KOPT-K1 (cell line): Measurements from ENCODE around the gene KCNH1.
"Not testable (repeated sequence)": the region's sequence is repeated elsewhere in the genome, so short reads cannot be mapped to it uniquely, and the experiment has no call there.

Experiments
- H3K27ac ChIP-seq: fragments of 200-600 bp; sonication (generic); 2 replicates; pipeline ENCODE4 v1.5.1; 2016; ENCODE audit warnings: antibody characterized with exemption, mild to moderate bottlenecking, low read depth, low read length; ENCODE audit not compliant: poor library complexity, severe bottlenecking
- H3K36me3 ChIP-seq: fragments of 200-600 bp; sonication (generic); 2 replicates; pipeline ENCODE4 v1.5.1; 2017; ENCODE audit warnings: antibody characterized with exemption, mild to moderate bottlenecking, low read length, moderate library complexity; ENCODE audit not compliant: insufficient read depth
- H3K9me3 ChIP-seq: fragments of 200-600 bp; sonication (generic); 2 replicates; pipeline ENCODE4 v1.5.1; 2017; ENCODE audit warnings: antibody characterized with exemption, low read length, mild to moderate bottlenecking; ENCODE audit not compliant: insufficient read depth, poor library complexity, severe bottlenecking

The KCNH1 gene

GRCh38 chr1:211007830-211008229, 126.1 kb downstream of the KCNH1 start:
- Histone ChIP-seq H3K36me3 (no peaks in the 10 kb centered on the region), H3K9me3 (no peaks in the 10 kb centered on the region)

DNA sequence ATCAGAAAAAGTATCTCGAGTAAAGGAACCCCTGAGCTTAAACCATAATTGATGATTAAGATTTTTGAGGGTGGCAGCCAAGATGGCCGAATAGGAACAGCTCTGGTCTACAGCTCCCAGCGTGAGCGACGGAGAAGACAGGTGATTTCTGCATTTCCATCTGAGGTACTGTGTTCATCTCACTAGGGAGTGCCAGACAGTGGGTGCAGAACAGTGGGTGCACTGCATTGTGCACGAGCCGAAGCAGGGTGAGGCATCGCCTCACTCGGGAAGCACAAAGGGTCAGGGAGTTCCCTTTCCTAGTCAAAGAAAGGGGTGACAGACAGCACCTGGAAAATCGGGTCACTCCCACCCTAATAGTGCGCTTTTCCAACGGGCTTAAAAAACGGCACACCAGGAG, 138.0 kb downstream of the KCNH1 start:
- H3K27ac ChIP-seq, H3K36me3 ChIP-seq, H3K9me3 ChIP-seq: not testable (repeated sequence)

More at GRCh38 chr1:211007830-211008229, 126.1 kb downstream of the KCNH1 start:
- no peak overlapping the region for H3K27ac ChIP-seq

GRCh38 chr1:210992837-210993236, 141.1 kb downstream of the KCNH1 start:
- Histone ChIP-seq H3K9me3 (no peaks in the 10 kb centered on the region), H3K36me3 (no peaks in the 10 kb centered on the region), H3K27ac (no peak overlapping the region)

DNA sequence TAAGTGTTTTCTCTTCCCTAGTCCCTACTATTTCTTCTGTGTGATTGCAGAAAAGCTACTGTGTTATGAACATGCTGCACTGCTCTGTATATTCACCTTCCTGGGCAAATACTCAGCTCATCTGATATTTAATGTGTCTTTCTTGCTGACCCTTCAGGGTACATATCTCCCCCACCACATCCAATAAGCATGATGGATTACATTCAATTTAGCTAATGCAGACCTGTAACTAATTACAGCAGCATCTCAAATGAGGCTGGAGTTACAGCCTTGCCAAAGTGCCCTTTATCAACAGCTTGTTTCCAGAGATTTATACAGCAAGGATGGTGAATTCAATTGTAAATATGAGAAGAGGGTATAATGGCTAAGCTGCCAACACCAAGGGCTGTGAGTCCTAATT, 144.0 kb downstream of the KCNH1 start:
- no peak overlapping the region for H3K27ac ChIP-seq
- no peaks in the 10 kb centered on the region for H3K9me3 ChIP-seq
- no peaks in the 10 kb centered on the region for H3K36me3 ChIP-seq

GRCh38 chr1:210981490-210981889, 152.5 kb downstream of the KCNH1 start:
- no peak overlapping the region for H3K27ac ChIP-seq
- no peaks in the 10 kb centered on the region for H3K36me3 ChIP-seq
- H3K9me3 ChIP-seq = no peaks in the 10 kb centered on the region

GRCh38 chr1:210980082-210980481, 153.9 kb downstream of the KCNH1 start:
- Histone ChIP-seq H3K36me3 (no peaks in the 10 kb centered on the region), H3K9me3 (no peaks in the 10 kb centered on the region), H3K27ac (no peak overlapping the region)

DNA sequence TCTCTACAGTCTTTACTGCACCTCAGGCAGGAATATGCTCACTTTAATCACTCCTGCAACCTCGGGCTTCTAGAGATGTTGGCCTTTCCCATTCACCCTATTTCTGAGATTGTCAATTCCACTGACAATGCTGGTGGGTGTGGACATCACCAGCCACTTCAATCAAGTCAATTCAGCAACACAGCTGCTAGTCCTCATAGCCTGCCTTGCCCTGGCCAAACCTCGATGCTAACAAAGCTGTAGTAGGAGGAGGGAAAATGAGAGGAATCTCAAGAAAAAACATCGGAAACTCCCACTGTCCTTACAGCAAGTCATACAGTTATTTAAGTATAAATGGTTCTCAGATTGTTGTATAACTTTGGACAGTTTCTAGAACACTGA, 155.0 kb downstream of the KCNH1 start:
- H3K9me3 ChIP-seq = no peaks in the 10 kb centered on the region
- no peaks in the 10 kb centered on the region for H3K36me3 ChIP-seq
- no peak overlapping the region for H3K27ac ChIP-seq

DNA sequence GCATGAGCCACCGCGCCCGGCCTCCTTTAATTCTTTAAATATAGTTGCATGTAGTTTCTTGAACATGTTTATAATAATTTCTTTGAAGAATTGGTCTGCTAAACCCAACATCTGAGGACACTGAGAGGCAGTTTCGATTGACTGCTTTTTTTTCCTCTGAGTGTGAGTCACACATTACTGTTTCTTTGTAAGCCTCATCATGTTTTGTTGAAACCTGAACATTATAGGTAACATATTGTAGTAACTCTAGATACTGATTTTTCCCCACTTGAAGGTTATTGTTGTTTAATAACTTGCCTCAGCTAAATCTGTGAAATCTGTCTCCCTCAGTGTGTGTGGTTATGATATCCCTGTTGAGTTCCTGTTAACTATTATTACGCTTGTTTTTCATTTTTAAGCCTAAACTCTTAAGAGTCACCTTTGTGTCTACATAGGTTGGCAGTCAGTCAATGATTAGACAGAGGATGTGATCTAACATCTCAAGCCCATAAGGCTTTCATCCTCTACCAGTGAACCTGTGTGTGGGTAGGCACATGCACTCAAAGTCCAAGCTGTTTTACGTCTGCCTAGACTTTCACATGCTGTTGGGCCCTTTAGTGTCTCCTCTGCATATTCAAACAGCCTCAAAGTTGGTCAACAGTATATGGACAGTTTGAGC, 155.5 kb downstream of the KCNH1 start:
- H3K9me3 ChIP-seq = no peaks in the 10 kb centered on the region
- no peaks in the 10 kb centered on the region for H3K36me3 ChIP-seq
- no peak overlapping the region for H3K27ac ChIP-seq

GRCh38 chr1:210951279-210951678, 182.7 kb downstream of the KCNH1 start:
- H3K9me3 ChIP-seq = no peaks in the 10 kb centered on the region
- H3K27ac ChIP-seq = no peak overlapping the region
- no peaks in the 10 kb centered on the region for H3K36me3 ChIP-seq

DNA sequence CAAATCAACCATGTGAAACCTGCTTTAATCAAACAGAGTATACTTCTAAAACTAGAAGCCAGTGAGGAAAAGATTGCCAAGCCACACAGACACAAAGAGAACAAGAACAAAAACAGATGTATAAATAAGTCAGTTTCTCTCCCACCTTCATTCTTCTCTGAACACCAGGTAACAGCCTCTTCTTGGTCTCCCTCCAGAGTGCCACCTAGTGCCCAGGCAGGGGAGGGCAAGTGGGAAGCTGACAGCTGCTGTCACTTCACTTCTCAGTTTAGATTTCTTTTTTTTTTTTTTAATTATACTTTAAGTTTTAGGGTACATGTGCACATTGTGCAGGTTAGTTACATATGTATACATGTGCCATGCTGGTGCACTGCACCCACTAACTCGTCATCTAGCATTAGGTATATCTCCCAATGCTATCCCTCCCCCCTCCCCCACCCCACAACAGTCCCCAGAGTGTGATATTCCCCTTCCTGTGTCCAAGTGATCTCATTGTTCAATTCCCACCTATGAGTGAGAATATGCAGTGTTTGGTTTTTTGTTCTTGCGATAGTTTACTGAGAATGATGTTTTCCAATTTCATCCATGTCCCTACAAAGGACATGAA, 183.9 kb downstream of the KCNH1 start:
- H3K9me3 ChIP-seq, H3K36me3 ChIP-seq, H3K27ac ChIP-seq: not testable (repeated sequence)

- Histone ChIP-seq H3K27ac (no peak overlapping the region), H3K9me3 (no peaks in the 10 kb centered on the region), H3K36me3 (no peaks in the 10 kb centered on the region)
These were observed 184.5 kb downstream of the KCNH1 start for GRCh38 chr1:210949489-210949888.

DNA sequence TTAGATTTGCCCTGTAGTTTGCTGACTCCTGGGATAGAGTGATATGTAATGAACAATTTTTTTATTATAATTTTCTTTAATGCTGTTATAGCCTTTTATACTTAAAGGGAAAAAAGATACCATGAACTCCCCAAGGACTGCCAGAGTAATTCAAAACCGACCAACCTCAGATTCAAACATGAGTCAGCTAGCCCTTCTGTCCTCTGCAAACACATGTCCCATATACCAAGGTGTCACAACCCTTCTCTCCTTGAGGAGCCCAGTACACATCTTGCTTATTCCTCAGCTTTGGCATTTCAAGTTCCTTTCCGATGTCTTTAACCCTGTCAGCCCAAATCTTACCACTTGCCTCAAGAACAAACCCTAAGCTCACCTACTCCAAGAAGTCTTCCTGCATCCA, 184.9 kb downstream of the KCNH1 start:
- Histone ChIP-seq H3K9me3 (no peaks in the 10 kb centered on the region), H3K27ac (no peak overlapping the region), H3K36me3 (no peaks in the 10 kb centered on the region)

DNA sequence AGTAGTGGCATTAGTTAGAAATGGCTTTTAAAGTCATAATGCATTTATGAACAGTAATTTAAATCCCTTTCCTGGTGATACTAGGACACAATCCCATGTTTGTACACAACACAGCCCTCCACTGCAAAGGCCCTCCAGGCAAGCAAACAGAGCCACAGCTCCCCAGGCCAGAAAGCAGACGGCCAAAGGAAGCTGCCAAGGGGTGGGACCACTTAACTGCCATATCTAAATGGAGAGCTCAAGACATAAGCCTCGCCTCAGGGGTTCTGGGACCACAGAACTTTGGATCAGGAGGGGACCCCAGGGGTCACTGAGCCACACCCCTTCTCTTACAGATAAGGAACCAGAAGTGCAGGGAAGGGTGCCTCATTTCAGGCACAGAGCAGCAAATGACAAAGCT, 189.7 kb downstream of the KCNH1 start:
- Histone ChIP-seq H3K27ac (no peak overlapping the region), H3K9me3 (no peaks in the 10 kb centered on the region), H3K36me3 (no peaks in the 10 kb centered on the region)

DNA sequence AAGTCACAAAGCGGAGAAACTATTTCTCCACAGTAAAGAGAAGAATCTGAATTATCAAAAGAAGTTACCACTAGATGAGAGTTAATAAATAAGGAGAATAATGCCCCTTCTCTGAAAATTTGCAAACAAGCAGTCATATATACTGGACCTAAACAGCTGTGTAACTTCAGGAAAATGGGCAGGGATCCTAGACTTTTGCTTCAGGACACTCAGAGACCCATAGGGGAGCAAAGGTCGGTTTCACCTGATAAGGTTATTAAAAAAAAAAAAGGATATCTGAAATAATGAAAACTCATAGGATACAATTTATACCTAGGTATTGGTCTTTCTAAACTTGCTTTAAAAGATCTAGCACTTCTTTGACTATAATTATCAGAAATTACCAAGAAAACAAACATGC, 191.4 kb downstream of the KCNH1 start:
- no peaks in the 10 kb centered on the region for H3K36me3 ChIP-seq
- H3K9me3 ChIP-seq = no peaks in the 10 kb centered on the region
- no peak overlapping the region for H3K27ac ChIP-seq

- H3K27ac ChIP-seq = no peak overlapping the region
- H3K36me3 ChIP-seq = no peaks in the 10 kb centered on the region
- no peaks in the 10 kb centered on the region for H3K9me3 ChIP-seq
These were observed 193.8 kb downstream of the KCNH1 start for GRCh38 chr1:210940081-210940617.

GRCh38 chr1:210938416-210938925, 195.5 kb downstream of the KCNH1 start:
- no peak overlapping the region for H3K27ac ChIP-seq
- H3K9me3 ChIP-seq = no peaks in the 10 kb centered on the region
- no peaks in the 10 kb centered on the region for H3K36me3 ChIP-seq
